UCSD-AML1 (cell line): Measurements from ENCODE around the gene GALNT3.

Experiments
- DNase-seq: peaks from one replicate; lab custom pipeline; 2025; ENCODE audit not compliant: unreplicated experiment; lab: John Stamatoyannopoulos, UW

Gene GALNT3

DNA sequence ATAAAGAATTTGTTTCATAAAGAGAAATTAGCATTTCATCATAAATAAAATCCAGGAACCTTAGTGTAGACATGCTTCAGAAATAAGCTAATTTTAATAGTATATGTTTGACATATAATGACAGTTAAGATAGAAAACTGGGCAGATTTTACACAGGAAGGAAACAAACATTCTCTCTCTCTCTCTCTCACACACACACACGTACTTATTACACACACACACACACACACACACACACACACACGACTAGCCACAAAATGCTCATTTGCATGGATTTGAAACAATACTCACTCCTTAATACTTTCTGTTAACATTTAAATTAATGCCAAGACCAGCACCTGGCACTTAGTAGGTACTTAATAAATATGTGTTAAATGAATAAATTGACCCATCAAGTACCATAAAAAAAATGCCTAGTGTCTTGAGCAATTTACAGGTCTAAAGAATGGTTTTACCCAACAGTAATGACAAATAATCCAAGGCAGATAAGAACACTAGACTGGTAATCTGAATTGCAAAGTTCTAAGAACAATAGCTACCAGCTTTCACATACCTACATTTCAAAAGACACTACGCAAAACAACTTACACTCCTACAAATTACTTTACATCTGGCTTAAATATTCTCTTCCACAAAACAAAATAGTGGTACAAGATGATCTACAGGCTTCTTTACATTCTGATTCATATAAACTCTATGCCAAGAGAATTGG lies 2.9 kb upstream of the GALNT3 start:
- DNase-seq = no peak

DNA sequence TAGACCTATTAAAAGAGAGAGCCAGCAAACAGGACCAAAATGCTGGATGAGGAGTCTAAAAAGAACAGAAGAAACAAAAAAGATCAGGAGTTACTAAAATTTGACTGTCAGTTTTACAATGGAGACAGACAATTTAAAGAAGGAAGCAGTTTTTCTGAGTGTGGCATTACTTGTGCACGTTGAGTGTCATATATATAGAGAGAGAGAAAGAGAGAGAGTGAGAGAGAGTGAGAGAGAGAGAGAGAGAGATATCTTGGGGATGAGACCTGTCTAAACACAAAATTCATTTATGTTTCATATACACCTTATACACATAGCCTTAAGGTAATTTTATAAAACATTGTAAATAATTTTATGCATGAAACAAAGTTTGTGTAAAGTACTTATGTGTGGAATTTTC lies 2.1 kb upstream of the GALNT3 start:
- DNase-seq = no peak

DNA sequence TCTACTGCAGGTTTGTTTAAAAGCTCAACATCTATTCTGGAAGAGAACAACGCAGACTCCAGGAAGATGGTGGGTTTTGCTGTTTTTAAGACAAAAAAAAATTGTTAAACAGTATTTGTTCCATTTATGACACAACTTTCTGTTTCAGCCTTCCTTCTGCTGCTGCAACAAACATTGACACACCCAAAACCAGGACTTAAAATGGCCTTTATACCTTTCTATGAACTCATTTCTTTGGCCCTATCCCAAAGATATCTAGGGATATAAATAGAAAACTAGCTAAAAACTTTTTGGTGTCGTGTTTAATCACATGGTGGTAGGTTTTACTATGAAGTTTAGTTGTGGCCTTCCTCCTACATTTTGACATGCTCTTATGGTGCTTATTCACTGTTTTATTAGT lies 964 bp upstream of the GALNT3 start:
- DNase-seq = no peak

GRCh38 chr2:165794536-165794928 lies 485 bp upstream of the GALNT3 start:
- DNase-seq = peak; percentile 46

DNA sequence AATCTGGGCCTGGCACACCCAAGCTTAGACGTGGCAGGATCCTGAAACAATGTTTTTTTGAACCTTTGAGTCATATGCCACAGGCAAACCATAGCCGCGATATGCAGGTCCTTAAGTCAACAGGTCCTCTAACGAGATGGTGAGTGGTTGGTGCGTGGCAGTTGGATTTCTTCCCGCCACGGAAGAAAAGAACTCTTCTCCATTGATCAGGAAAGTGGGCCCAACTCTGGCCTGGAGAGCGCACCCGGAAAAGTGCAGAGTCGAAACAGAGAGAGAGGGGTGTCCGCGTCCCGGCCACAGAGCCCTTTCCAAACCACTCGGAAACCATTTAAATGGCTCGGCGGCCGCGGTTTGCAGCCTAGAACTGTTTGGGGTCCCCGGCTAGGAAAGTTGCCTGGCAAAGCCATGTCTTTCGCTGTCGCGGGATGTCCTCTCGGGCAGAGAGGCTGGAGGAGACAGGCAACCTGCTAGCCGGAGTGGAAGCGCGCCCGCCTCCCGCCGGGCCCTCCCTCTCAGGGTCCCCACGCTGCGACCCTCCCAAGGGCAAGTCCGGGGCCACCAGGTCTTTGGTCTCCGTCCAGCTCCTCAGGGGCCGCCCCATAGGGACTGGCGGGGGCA lies 777 bp downstream of the GALNT3 start:
- no peak for DNase-seq

DNA sequence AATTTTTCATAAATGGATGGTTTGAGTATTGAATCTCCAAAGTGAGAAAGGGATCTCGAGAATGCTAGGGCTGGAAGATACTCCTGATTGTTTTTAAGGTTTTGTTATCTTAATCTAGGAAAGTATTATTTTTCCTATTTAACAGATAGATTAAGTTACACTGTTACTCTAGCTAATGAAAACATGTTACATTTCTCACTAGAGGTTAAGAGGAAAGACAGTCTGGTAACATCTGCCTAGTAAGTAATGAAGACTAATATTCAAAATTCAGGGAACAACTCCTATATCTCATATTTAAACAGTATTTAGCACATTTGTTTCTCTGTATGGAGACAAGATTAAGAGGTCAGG lies 2.0 kb downstream of the GALNT3 start:
- no peak for DNase-seq

DNA sequence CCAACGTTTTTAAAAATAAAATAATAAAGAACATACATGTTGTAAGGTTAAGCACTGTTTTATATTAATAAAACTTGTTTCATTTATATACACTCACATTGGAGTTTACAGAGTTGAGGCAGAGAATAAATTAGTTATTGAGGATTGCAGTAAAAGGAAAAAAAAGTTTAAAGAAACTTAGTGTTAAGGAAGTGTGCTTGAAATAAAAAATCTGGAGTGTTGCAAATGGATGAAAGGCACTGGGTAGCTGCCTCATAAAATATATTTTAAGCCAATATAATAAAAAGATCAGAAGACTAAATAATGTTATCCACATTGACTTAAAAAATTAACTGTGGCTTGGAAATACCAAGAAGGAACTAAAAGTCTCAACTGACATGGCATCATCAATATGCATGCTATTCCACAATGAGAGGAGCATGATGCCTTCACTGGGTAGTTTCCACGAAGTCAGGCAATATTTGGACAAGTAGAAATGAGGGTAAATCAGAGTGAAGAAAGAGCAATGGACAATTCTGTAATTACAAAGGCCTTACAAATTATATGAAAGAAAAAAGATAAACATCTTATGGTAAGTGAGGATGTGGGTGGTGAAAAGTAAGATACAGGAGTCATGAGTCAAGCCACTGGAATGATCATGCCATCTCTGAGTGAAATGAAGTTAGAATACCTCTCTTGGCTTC lies 2.5 kb downstream of the GALNT3 start:
- DNase-seq = no peak

DNA sequence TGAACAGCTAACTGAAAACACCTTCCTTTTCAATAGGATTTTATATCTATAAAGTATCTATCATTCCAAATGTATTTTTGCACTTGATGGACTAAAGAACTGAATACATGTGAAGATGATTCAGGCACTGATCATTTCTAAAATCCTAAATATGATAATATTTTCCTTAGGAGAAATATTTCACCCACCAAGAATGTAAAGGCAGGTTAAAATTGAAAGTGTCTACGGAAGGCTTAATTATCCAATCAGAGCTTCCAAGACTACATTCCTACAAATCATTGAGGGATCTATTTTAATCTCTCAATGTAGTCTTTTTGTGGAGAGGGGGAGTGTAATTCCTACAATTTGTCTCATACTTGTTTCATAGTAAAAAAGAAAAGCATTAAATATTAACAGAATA lies 3.6 kb downstream of the GALNT3 start:
- no peak for DNase-seq

GRCh38 chr2:165787334-165787733 lies 6.7 kb downstream of the GALNT3 start:
- DNase-seq = no peak

DNA sequence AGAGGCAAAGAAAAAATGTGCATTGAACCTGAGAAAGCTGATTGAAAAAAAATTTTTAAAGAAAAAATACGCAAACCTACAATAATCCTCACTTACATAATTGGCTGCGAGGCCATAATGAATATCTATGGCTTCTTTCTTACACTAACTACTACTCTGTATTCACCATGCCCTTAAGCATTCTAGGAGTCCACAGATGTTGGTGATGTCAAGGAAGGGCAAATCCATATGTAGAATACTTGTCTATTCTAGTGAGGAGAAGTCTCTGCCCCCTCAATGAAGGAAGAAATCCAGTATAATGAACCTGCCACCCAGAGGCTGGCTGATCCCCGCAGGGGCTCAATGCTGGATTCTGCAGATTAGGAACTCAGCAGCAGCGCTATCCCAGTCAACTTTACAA lies 14.3 kb downstream of the GALNT3 start:
- DNase-seq = no peak

DNA sequence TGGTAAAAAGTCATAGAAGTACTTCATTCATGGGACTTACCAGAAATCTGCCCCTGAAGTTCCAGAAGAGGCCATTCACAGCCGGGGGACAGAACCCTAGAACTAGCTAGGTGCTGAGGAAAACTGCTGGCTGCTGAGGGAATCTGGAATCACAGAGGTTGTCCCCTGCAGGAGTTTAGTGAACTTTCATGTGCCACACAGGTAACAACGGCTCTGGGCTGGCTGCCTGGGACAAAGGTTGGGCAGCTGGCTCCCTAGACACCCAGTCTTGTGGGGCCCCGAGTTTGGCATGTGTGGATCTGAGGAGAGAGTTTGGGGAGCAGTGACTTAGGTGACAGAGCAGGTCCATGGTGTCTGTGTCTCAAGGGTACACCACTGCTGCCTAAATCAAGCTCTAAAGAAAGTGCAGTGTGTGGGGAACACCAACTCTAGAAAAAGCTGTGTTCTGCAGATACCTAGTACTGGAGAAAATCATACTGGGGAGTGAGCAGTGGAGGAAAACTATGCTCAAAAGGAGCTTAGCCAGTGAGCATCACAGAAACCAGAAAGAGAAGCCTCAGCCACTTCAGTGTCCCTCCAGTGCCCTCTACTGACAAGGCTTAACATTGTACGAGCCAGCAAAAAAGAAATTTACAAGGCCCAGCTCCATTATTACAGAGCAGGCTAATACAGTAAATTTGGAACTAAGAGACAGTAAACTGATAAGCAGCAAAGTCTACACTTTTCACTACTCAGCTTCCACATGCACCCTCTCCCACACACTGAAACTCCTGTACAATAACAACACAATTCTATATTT lies 15.2 kb downstream of the GALNT3 start:
- DNase-seq = no peak

- no peak for DNase-seq
These were observed 15.9 kb downstream of the GALNT3 start for GRCh38 chr2:165778187-165778556.

DNA sequence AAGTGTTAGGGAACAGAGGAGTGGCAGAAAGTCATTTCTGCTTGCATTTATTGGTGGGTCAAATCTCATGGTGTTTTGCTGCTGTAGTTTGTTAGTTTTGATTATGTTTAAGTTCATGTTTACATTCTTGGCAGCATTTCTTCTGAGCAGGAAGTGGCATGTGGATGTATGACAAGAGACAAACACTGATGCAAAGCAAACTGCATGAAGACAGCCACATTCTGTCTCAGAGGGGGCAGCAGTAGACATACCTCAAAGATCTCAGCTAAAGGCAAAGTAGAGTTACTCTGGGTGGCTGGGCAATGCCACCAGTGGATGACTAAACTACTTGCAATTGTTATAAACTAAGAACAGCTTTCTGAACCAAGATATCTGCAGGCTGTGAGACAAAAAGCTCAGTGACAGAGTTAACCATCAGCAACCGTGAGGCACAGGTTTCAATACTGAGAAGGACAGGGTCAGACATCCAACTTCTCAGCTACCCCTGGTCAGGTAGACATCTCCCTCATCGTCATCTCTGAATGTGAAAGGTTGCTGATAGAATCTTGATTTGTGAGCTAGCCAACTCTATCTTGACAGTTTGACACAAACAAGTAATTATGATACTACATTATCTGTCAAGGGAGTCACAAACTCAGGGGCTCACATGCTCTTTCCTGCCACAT lies 16.4 kb downstream of the GALNT3 start:
- no peak for DNase-seq

GRCh38 chr2:165776796-165777195 lies 17.3 kb downstream of the GALNT3 start:
- no peak for DNase-seq

GRCh38 chr2:165776013-165776412 lies 18.0 kb downstream of the GALNT3 start:
- no peak for DNase-seq

DNA sequence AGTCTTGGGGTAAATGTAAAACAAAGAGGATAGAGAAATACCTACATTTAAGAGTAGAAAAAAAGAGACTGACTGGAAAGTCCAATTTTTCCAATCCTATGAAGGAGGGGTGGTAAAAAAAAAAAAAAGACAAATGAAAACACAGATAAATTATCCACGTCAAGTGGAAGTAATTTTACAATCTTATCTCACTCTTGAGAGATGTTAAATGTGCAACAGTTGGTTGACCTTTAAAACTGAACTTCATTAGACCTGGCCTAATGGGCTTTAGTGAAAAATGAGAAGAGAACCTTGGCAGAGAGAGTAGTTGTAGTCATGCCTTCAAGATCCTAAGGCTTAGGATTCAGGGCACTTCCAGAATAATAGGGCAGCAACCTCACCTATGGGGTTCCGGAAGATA lies 20.4 kb downstream of the GALNT3 start:
- DNase-seq = no peak

GRCh38 chr2:165772183-165772582 lies 21.9 kb downstream of the GALNT3 start:
- no peak for DNase-seq

DNA sequence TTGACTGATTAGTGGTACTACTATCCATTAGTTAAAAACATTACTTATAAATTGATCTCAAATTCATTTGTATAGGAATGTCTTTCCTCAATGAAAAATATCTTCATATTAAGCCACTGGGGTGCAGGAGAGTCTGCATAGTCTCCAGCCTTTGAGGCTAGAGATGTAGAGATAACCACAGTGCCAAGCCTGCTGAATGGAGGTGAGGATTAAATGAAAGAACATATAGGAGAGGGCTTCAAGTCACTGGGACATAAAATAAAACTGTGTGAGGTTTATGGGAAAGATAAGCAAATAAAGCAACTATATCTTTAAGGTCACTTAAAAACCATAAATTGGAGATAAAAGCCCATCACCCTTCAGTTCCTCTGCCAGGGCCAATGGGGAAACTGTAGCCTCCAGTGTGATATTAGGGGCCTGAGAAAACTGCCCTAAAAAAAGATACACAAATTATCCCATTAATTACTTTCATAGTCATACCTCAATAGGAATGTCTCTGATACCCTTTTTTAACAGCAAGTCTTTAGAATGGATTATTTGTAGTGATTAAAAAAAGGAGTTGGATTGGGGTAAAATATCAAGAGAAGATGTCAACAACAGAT lies 27.6 kb downstream of the GALNT3 start:
- no peak for DNase-seq

DNA sequence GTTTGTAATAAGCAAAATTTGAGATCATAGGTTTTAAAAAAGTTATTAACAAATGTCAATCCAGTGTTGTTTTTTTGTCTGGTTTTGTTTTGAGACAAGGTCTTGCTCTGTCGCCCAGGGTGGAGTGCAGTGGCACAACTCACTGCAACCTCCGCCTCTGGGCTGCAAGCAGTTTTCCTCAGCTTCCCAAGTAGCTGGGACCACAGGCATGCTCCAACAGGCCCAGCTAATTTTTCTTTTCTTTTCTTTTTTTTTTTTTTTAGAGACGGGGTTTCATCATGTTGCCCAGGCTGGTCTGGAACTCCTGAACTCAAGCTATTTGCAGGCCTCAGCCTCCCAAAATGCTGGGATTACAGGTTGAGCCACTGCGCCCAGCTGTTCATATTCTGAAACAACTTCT lies 31.3 kb downstream of the GALNT3 start:
- no peak for DNase-seq

DNA sequence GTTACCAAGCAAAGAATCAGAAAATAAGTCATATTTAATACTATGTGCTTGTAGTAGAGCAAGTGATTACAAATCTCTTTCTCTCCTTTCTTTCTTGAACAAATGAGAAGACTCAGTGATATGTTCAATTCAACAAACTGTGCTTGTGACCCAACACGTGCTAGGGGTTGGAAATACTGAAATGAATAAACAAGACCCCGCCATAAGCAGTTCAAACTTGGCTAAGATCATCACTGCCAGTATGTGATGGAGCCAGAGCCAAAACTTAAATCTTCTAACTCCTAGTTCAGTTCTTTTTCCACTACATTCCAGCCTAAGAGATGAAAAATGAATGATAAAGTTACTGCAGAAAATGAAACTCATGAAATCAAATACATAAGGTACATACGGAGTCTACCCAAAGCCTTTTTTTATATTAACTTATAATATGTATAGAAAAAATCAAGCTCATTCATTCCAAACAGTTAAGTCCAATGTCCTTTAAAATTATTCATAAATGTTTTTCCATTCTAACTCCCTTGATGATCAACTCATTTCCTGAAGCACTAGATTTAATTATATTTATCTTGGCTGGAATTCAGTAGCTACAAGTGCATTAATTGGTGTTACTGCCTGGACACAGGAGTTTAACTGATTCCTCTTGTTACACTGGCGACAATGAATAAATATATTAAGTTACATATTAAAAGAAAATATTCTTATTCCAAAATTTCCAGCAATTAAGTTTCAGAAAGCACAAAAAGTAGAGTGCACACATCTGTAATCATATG lies 36.0 kb downstream of the GALNT3 start:
- no peak for DNase-seq
